Endothelial cell of umbilical vein (primary cell): ENCODE measurements around the gene TAF11L12.

ENCODE experiments used
- CTCF ChIP-seq, 2 donors: IDR thresholded peaks; 1 replicate in 1 of 2; 2 replicates in 1 of 2; pipeline ENCODE4 v1.5.1; 2011; ENCODE audit warnings: low read length in 2 of 2, mild to moderate bottlenecking in 2 of 2, moderate library complexity in 2 of 2, control low read depth in 1 of 2, inconsistent platforms in 1 of 2, low read depth in 1 of 2; ENCODE audit not compliant: insufficient read depth in 1 of 2; ENCODE audit errors: extremely low read depth in 1 of 2
- POLR2AphosphoS5 ChIP-seq: IDR thresholded peaks from 2 replicates; pipeline ENCODE4 v1.6.1; 2012; ENCODE audit warnings: low read depth, mild to moderate bottlenecking, control low read depth, low read length, moderate library complexity; ENCODE audit not compliant: insufficient read depth
- TF ChIP-seq, protein P1 (sequence below): IDR thresholded peaks from 2 replicates; pipeline ENCODE4 v1.6.1; 2011; ENCODE audit not compliant: insufficient read depth, insufficient read length

- TF ChIP-seq, protein P1, sequence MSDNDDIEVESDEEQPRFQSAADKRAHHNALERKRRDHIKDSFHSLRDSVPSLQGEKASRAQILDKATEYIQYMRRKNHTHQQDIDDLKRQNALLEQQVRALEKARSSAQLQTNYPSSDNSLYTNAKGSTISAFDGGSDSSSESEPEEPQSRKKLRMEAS = no peak
- TF ChIP-seq POLR2AphosphoS5 (no peak), CTCF (IDR thresholded peaks at IDR 0.05; ENCODE audit: extremely low read depth in 1 of 2, insufficient read depth in 1 of 2, low read depth in 1 of 2, low read length in 2 of 2) (no peak)
Observed at GRCh38 chr5:17619354-17619753, 9.2 kb downstream of the TAF11L12 start.
